TTC549 (cell line): Measurements from ENCODE around the gene DNAAF5.

Experiments used
- FAIRE-seq: peaks from 2 replicates; lab custom pipeline; 2012; peaks lifted over from hg19 to GRCh38; lab: Jason Lieb, UNC

DNAAF5 gene

GRCh38 chr7:726084-726853 is at the start of gene DNAAF5:
DNAAF5 (plus strand) TSS chr7:726699; CDS start chr7:726721, 22 bp downstream.
- FAIRE-seq = no peak

GRCh38 chr7:676972-677385 is 49.5 kb upstream of the DNAAF5 start:
- FAIRE-seq = no peak

GRCh38 chr7:680411-681127 is 45.9 kb upstream of the DNAAF5 start:
- FAIRE-seq = no peak

- no peak for FAIRE-seq
These were observed 44.8 kb upstream of the DNAAF5 start for GRCh38 chr7:681551-682307.

- FAIRE-seq = no peak
These were observed 43.7 kb upstream of the DNAAF5 start for GRCh38 chr7:682810-683209.

- no peak for FAIRE-seq
These were observed 42.8 kb upstream of the DNAAF5 start for GRCh38 chr7:683526-684205.

GRCh38 chr7:684416-684815 is 42.1 kb upstream of the DNAAF5 start:
- no peak for FAIRE-seq

- FAIRE-seq = no peak
These were observed 41.0 kb upstream of the DNAAF5 start for GRCh38 chr7:685540-685939.

GRCh38 chr7:690478-691360 is 35.8 kb upstream of the DNAAF5 start:
- no peak for FAIRE-seq

GRCh38 chr7:691361-692045 is 35.0 kb upstream of the DNAAF5 start:
- FAIRE-seq = no peak

GRCh38 chr7:693280-693679 is 33.2 kb upstream of the DNAAF5 start:
- no peak for FAIRE-seq

- no peak for FAIRE-seq
These were observed 30.1 kb upstream of the DNAAF5 start for GRCh38 chr7:696426-696811.

- no peak for FAIRE-seq
These were observed 29.5 kb upstream of the DNAAF5 start for GRCh38 chr7:696812-697551.

- no peak for FAIRE-seq
These were observed 27.7 kb upstream of the DNAAF5 start for GRCh38 chr7:698515-699475.

- no peak for FAIRE-seq
These were observed 26.9 kb upstream of the DNAAF5 start for GRCh38 chr7:699476-700170.

- no peak for FAIRE-seq
These were observed 25.3 kb upstream of the DNAAF5 start for GRCh38 chr7:701086-701671.

GRCh38 chr7:703049-703448 is 23.4 kb upstream of the DNAAF5 start:
- FAIRE-seq = no peak

- no peak for FAIRE-seq
These were observed 19.8 kb upstream of the DNAAF5 start for GRCh38 chr7:706721-707120.
